Measurements from ENCODE around the gene GLRX5.
A peak's percentile ranks its signal among the peaks of the same experiment; 100 is the strongest.

The GLRX5 gene

GRCh38 chr14:95515596-95516552 lies 19.0 kb upstream of the GLRX5 start:
- Mint-ChIP-seq H3K36me3 (ENCODE audit: low read depth) (peaks cover 24% of the 10 kb centered on the region), H3K27ac (peak overlapping the region; percentile 91), H3K4me3 (peak overlapping the region; percentile 82), H3K4me1 (ENCODE audit: low read depth) (peaks cover 78% of the 10 kb centered on the region), H3K27me3 (no peaks in the 10 kb centered on the region), H3K9me3 (no peaks in the 10 kb centered on the region)
- intact Hi-C loops (cut with micrococcal nuclease), result loop anchor here (1.0 to 10.0 kb wide), 2 partner anchors 9 to 849 kb away; partner anchors contain the start of genes ATG2B and GSKIP

GRCh38 chr14:95516554-95517181 lies 18.2 kb upstream of the GLRX5 start, which contains the start of gene SYNE3:
TSS of gene SYNE3 (minus strand) at chr14:95516650. CDS start at chr14:95475821, 40,829 bp downstream.
- Mint-ChIP-seq H3K9me3 (no peaks in the 10 kb centered on the region), H3K36me3 (ENCODE audit: low read depth) (peaks cover 18% of the 10 kb centered on the region), H3K4me3 (peak within 1 kb of the TSS; percentile 82), H3K27me3 (no peaks in the 10 kb centered on the region), H3K4me1 (ENCODE audit: low read depth) (peaks cover 72% of the 10 kb centered on the region), H3K27ac (peak within 1 kb of the TSS; percentile 91)
- intact Hi-C loops (cut with micrococcal nuclease), result loop anchor here (1.0 to 10.0 kb wide), 2 partner anchors 9 to 848 kb away; partner anchors contain the start of genes ATG2B and GSKIP

DNA sequence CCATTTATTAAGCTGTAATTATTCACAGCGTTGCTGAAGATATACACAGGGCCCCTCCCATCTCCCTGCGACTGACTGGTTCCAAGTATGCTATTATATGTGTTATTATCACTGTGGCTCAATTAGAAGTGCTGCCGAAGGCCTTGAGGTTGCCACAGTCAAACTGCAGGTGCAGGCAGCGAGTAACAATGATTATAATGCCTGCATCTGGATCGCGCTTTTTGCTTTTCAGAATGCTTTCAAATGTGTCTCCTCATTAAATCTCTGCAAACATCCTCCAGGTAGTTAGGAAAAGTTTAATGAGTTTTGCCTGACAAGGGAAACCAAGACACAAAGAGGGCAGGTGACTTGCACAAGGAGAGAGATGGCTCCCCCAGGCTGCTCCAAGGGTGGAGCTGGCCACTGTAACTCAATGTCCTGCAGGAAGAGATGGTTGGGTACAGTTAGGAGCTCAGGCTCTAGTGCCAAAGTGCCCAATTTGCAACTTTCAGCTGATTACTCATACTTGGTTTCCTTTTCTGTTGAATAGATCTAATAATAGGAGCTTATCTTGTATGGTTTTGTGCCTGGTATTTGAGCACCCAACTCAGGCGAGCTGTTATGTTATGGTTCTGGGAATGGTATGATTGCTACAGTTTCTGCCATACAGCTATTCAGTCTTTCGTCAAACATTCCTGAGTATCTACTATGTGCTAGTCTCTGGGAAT lies 16.7 kb upstream of the GLRX5 start:
- intact Hi-C loops (cut with micrococcal nuclease), result loop anchor here (10.0 kb wide), 1 partner anchor 847 kb away; the partner anchor contains the start of genes ATG2B and GSKIP
- no peak overlapping the region for H3K4me3 Mint-ChIP-seq
- H3K27me3 Mint-ChIP-seq, result no peaks in the 10 kb centered on the region
- no peaks in the 10 kb centered on the region for H3K9me3 Mint-ChIP-seq
- H3K27ac Mint-ChIP-seq, result peak overlapping the region; percentile 91
- peaks cover 80% of the 10 kb centered on the region for H3K4me1 Mint-ChIP-seq (ENCODE audit: low read depth)
- H3K36me3 Mint-ChIP-seq (ENCODE audit: low read depth), result peaks cover 9% of the 10 kb centered on the region

GRCh38 chr14:95519699-95520098 lies 15.2 kb upstream of the GLRX5 start:
- Mint-ChIP-seq H3K36me3 (ENCODE audit: low read depth) (peaks cover 6% of the 10 kb centered on the region), H3K4me3 (peak overlapping the region; percentile 62), H3K9me3 (no peaks in the 10 kb centered on the region), H3K27ac (peak overlapping the region; percentile 91), H3K4me1 (ENCODE audit: low read depth) (peaks cover 78% of the 10 kb centered on the region), H3K27me3 (no peaks in the 10 kb centered on the region)
- intact Hi-C loops (cut with micrococcal nuclease), result loop anchor here (1.0 to 10.0 kb wide), 3 partner anchors 15 to 845 kb away; partner anchors contain the start of genes ATG2B, CLMN and GSKIP

DNA sequence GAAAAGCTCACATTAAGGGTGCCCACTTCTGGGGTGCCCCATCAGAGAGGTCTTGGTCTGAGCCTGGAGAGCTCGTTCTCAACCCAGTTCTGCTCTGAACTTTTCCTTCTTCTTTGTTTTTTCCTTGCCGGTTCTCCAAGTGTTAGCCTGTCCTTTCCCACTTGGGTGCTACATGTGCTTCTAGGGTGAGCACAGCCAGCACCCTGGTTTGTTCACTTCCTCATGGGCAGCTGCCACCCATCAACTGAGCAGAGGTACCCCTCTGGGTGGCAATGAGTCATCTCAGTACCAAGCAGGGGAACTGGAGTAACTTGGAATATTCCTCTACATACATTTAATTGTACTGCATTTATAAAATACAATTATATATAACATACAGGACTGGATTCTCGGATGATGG lies 14.5 kb upstream of the GLRX5 start:
- no peaks in the 10 kb centered on the region for H3K9me3 Mint-ChIP-seq
- H3K36me3 Mint-ChIP-seq (ENCODE audit: low read depth), result no peaks in the 10 kb centered on the region
- peak overlapping the region; percentile 91 for H3K27ac Mint-ChIP-seq
- intact Hi-C loops (cut with micrococcal nuclease), result loop anchor here (1.0 to 10.0 kb wide), 2 partner anchors 14 to 206 kb away; partner anchors contain the start of gene CLMN
- peaks cover 77% of the 10 kb centered on the region for H3K4me1 Mint-ChIP-seq (ENCODE audit: low read depth)
- H3K4me3 Mint-ChIP-seq, result peak overlapping the region; percentile 62
- H3K27me3 Mint-ChIP-seq, result no peaks in the 10 kb centered on the region

- no peaks in the 10 kb centered on the region for H3K27me3 Mint-ChIP-seq
- H3K9me3 Mint-ChIP-seq, result no peaks in the 10 kb centered on the region
- H3K36me3 Mint-ChIP-seq (ENCODE audit: low read depth), result no peaks in the 10 kb centered on the region
- intact Hi-C loops (cut with micrococcal nuclease), result loop anchor here (10.0 kb wide), 1 partner anchor 206 kb away; the partner anchor contains the start of gene CLMN
- H3K27ac Mint-ChIP-seq, result no peak overlapping the region
- no peak overlapping the region for H3K4me3 Mint-ChIP-seq
- H3K4me1 Mint-ChIP-seq (ENCODE audit: low read depth), result peaks cover 82% of the 10 kb centered on the region
Observed at GRCh38 chr14:95521001-95521400, 13.8 kb upstream of the GLRX5 start.

- Mint-ChIP-seq H3K9me3 (no peaks in the 10 kb centered on the region), H3K36me3 (ENCODE audit: low read depth) (no peaks in the 10 kb centered on the region), H3K27ac (peak overlapping the region; percentile 92), H3K4me1 (ENCODE audit: low read depth) (peaks cover 87% of the 10 kb centered on the region), H3K4me3 (peak overlapping the region; percentile 37), H3K27me3 (no peaks in the 10 kb centered on the region)
- intact Hi-C loops (cut with micrococcal nuclease), result loop anchor here (10.0 kb wide), 1 partner anchor 207 kb away; the partner anchor contains the start of gene CLMN
Observed at GRCh38 chr14:95522116-95522515, 12.7 kb upstream of the GLRX5 start.

- Mint-ChIP-seq H3K9me3 (no peaks in the 10 kb centered on the region), H3K27me3 (no peaks in the 10 kb centered on the region), H3K4me3 (no peak overlapping the region), H3K36me3 (ENCODE audit: low read depth) (no peaks in the 10 kb centered on the region), H3K27ac (peak overlapping the region; percentile 92), H3K4me1 (ENCODE audit: low read depth) (peaks cover 87% of the 10 kb centered on the region)
- intact Hi-C loops (cut with micrococcal nuclease), result loop anchor here (10.0 kb wide), 1 partner anchor 208 kb away; the partner anchor contains the start of gene CLMN
Observed at GRCh38 chr14:95522556-95522955, 12.3 kb upstream of the GLRX5 start.

DNA sequence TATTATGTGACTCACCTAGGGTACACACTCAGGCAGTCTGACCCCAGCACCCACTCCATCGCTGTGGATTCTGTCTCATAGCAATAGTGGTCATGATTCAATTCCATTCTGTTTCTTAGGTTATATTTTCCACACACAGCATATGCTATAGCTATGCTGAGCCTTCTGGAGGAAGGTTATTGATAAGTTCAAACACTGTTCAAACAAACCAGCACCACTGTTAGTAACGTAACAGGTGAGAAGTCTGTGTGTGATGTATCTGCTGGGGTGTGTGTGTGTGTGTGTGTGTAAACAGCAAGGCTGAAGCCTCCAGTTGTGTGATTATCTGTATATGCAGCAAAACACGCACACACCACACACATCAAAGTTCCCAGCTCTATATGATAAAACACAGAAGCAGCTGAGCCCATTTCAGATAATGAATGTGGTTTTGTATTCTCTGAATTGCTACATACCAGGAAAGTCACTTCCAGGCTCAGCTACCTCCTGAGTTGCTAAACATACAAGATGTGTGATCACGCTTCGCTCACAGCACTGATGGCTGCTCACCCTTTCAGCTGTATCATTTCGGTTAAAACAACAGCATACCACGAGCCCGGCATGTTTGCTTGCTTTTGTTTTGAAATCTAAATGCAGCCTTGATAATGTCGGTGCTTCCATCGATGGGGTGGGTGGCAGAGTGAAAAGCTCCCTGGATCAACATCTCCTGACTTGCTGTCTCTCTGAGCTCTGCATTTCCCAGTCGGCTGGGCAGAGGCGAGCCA lies 11.6 kb upstream of the GLRX5 start:
- H3K27me3 Mint-ChIP-seq, result no peaks in the 10 kb centered on the region
- H3K27ac Mint-ChIP-seq, result peak overlapping the region; percentile 92
- intact Hi-C loops (cut with micrococcal nuclease), result loop anchor here (10.0 kb wide), 1 partner anchor 208 kb away; the partner anchor contains the start of gene CLMN
- H3K4me3 Mint-ChIP-seq, result peak overlapping the region; percentile 41
- peaks cover 80% of the 10 kb centered on the region for H3K4me1 Mint-ChIP-seq (ENCODE audit: low read depth)
- H3K36me3 Mint-ChIP-seq (ENCODE audit: low read depth), result no peaks in the 10 kb centered on the region
- H3K9me3 Mint-ChIP-seq, result no peaks in the 10 kb centered on the region

GRCh38 chr14:95523815-95524448 lies 10.9 kb upstream of the GLRX5 start:
- peaks cover 74% of the 10 kb centered on the region for H3K4me1 Mint-ChIP-seq (ENCODE audit: low read depth)
- H3K27me3 Mint-ChIP-seq, result no peaks in the 10 kb centered on the region
- no peaks in the 10 kb centered on the region for H3K9me3 Mint-ChIP-seq
- peak overlapping the region; percentile 41 for H3K4me3 Mint-ChIP-seq
- H3K36me3 Mint-ChIP-seq (ENCODE audit: low read depth), result no peaks in the 10 kb centered on the region
- intact Hi-C loops (cut with micrococcal nuclease), result loop anchor here (10.0 kb wide), 1 partner anchor 209 kb away; the partner anchor contains the start of gene CLMN
- peak overlapping the region; percentile 92 for H3K27ac Mint-ChIP-seq

- Mint-ChIP-seq H3K36me3 (ENCODE audit: low read depth) (peaks cover 2% of the 10 kb centered on the region), H3K4me1 (ENCODE audit: low read depth) (peaks cover 64% of the 10 kb centered on the region), H3K9me3 (no peaks in the 10 kb centered on the region), H3K27ac (peak overlapping the region; percentile 34), H3K27me3 (no peaks in the 10 kb centered on the region), H3K4me3 (no peak overlapping the region)
- intact Hi-C loops (cut with micrococcal nuclease), result loop anchor here (5.0 to 10.0 kb wide), 2 partner anchors 43 to 210 kb away; partner anchors contain the start of gene CLMN
Observed at GRCh38 chr14:95524706-95525512, 9.9 kb upstream of the GLRX5 start.

Measured in dendritic cell treated with granulocyte-macrophage colony-stimulating factor and Interleukin-4, amounts not matched to agents 40 ng/mL and 50 ng/mL, for 4 days (primary cell).